HEK293 (cell line): Measurements from ENCODE around the gene ACSM6.

Source experiments
- PATZ1 ChIP-seq: fragments of 450-650 bp; formaldehyde crosslinking; IDR thresholded peaks from 2 replicates; pipeline ENCODE4 v1.5.1; 2016; ENCODE audit warnings: missing biosample characterization, missing genetic modification characterization
- SETDB1 ChIP-seq: IDR thresholded peaks from one replicate; pipeline ENCODE4 v1.6.1; 2017; ENCODE audit warnings: mild to moderate bottlenecking, low read length, moderate library complexity, mixed read lengths; ENCODE audit not compliant: insufficient read length
- TCF7L2 ChIP-seq: IDR thresholded peaks from 2 replicates; pipeline ENCODE4 v1.6.1; 2011; ENCODE audit warnings: low read depth, mild to moderate bottlenecking, inconsistent platforms, low read length, moderate library complexity, borderline replicate concordance
- ZBTB8A ChIP-seq: fragments of 450-650 bp; formaldehyde crosslinking; IDR thresholded peaks from 2 replicates; pipeline ENCODE4 v1.5.1; 2016; ENCODE audit warnings: missing biosample characterization, missing genetic modification characterization
- ZNF221 ChIP-seq: fragments of 450-650 bp; formaldehyde crosslinking; IDR thresholded peaks from 2 replicates; pipeline ENCODE4 v1.5.1; 2017; ENCODE audit warnings: missing biosample characterization, missing genetic modification characterization, borderline replicate concordance
- ZNF747 ChIP-seq: fragments of 450-650 bp; formaldehyde crosslinking; IDR thresholded peaks from 2 replicates; pipeline ENCODE4 v1.5.1; 2016; ENCODE audit warnings: missing biosample characterization, missing genetic modification characterization
- TF ChIP-seq, protein P1 (sequence below): fragments of 450-650 bp; formaldehyde crosslinking; IDR thresholded peaks from 2 replicates; pipeline ENCODE4 v1.5.1; 2016; ENCODE audit warnings: missing biosample characterization, missing genetic modification characterization
- TF ChIP-seq, protein P2 (sequence below): fragments of 450-650 bp; formaldehyde crosslinking; IDR thresholded peaks from 2 replicates; pipeline ENCODE4 v1.5.1; 2016; ENCODE audit warnings: missing biosample characterization, missing genetic modification characterization, borderline replicate concordance

DNA sequence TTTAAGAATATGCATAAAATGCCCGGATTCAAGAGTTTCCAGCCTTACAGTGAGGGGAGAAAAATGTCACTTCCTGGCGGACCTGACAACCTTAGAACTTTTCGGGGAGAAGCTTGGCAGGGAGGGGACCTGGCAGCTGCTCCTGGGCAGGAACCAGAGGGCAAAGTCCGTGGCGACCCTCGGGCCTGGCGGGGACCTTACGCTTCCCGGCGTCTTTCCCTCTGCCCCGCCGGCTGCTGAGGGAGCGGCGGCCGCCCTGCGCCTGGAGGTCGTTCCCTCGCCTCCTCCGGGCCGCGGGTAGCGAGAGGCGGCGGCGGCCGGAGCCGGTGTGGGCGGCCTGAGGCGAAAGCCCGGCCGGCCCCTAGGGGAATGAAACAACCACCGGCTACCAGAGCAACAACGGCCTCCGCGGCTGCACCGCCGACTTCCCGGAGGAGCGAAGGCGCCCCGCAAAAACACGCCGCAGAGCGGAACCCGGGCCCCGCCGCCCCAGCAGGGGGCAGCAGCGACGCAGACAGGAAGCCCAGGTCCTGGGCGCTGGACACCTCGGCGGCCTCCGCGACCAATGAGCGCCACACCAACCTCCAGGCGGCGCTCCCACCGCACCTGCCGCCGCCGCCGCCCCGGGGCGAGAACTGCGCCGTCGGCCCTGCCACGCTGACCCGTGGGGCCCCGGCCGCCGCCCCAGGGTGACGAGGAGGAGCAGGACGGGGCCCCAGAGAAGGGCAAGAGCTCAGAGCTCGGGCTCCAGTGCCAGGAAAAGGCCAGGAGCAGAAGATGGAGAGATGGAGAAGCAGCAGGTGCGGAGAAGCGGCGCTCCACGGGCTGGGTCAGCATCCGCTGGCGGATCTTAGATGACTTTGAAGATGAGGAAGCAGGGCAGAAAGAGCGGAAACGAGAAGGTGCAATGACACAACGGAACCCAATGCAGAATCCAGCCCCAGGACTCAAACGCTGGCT is 10.5 kb upstream of the ACSM6 start:
- TF ChIP-seq, protein P1, sequence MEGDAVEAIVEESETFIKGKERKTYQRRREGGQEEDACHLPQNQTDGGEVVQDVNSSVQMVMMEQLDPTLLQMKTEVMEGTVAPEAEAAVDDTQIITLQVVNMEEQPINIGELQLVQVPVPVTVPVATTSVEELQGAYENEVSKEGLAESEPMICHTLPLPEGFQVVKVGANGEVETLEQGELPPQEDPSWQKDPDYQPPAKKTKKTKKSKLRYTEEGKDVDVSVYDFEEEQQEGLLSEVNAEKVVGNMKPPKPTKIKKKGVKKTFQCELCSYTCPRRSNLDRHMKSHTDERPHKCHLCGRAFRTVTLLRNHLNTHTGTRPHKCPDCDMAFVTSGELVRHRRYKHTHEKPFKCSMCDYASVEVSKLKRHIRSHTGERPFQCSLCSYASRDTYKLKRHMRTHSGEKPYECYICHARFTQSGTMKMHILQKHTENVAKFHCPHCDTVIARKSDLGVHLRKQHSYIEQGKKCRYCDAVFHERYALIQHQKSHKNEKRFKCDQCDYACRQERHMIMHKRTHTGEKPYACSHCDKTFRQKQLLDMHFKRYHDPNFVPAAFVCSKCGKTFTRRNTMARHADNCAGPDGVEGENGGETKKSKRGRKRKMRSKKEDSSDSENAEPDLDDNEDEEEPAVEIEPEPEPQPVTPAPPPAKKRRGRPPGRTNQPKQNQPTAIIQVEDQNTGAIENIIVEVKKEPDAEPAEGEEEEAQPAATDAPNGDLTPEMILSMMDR (tag by site-specific recombination), result peak; percentile 98
- no peak for TF ChIP-seq TCF7L2
- TF ChIP-seq ZNF221, result no peak
- peak; percentile 57 for TF ChIP-seq PATZ1 (tag by site-specific recombination)
- TF ChIP-seq SETDB1, result no peak
- no peak for TF ChIP-seq ZNF747 (tag by site-specific recombination)
- peak; percentile 64; the same call in 1 of the 2 replicates for TF ChIP-seq ZBTB8A
- TF ChIP-seq, protein P2, sequence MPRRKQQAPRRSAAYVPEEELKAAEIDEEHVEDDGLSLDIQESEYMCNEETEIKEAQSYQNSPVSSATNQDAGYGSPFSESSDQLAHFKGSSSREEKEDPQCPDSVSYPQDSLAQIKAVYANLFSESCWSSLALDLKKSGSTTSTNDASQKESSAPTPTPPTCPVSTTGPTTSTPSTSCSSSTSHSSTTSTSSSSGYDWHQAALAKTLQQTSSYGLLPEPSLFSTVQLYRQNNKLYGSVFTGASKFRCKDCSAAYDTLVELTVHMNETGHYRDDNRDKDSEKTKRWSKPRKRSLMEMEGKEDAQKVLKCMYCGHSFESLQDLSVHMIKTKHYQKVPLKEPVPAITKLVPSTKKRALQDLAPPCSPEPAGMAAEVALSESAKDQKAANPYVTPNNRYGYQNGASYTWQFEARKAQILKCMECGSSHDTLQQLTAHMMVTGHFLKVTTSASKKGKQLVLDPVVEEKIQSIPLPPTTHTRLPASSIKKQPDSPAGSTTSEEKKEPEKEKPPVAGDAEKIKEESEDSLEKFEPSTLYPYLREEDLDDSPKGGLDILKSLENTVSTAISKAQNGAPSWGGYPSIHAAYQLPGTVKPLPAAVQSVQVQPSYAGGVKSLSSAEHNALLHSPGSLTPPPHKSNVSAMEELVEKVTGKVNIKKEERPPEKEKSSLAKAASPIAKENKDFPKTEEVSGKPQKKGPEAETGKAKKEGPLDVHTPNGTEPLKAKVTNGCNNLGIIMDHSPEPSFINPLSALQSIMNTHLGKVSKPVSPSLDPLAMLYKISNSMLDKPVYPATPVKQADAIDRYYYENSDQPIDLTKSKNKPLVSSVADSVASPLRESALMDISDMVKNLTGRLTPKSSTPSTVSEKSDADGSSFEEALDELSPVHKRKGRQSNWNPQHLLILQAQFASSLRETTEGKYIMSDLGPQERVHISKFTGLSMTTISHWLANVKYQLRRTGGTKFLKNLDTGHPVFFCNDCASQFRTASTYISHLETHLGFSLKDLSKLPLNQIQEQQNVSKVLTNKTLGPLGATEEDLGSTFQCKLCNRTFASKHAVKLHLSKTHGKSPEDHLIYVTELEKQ (tag by site-specific recombination), result no peak
